HEK293 (cell line): ENCODE data around the gene KRAS.

Experiments used
- CTCF ChIA-PET: fragments of 350-600 bp; formaldehyde crosslinking; extraction: SDS; loops from one replicate; lab custom pipeline; 2021; ENCODE audit warnings: antibody characterized with exemption; lab: Yijun Ruan, JAX
- POLR2A ChIA-PET: fragments of 300-600 bp; formaldehyde crosslinking; extraction: SDS; loops from one replicate; lab custom pipeline; 2020; ENCODE audit warnings: antibody characterized with exemption, inconsistent platforms; lab: Yijun Ruan, JAX
- H3K27ac ChIP-seq: fragments of 200-500 bp; sonication (Bioruptor generic); 2 replicates; pipeline ENCODE4 v1.5.1; 2014; ENCODE audit warnings: low read depth, low read length, control low read depth, inconsistent platforms; ENCODE audit errors: extremely low read depth
- H3K36me3 ChIP-seq, 2 experiments: fragments of 200-500 bp in 1 of 2; sonication (Bioruptor generic) in 1 of 2; 1 replicate in 1 of 2; 2 replicates in 1 of 2; pipeline ENCODE4 v1.5.1; 2014 to 2017; ENCODE audit warnings: inconsistent platforms in 2 of 2, low read length in 2 of 2; ENCODE audit not compliant: control insufficient read depth in 2 of 2, insufficient read depth in 1 of 2
- H3K4me1 ChIP-seq: fragments of 200-500 bp; sonication (Bioruptor generic); 2 replicates; pipeline ENCODE4 v1.5.1; 2014; ENCODE audit warnings: mild to moderate bottlenecking, low read length, inconsistent platforms; ENCODE audit not compliant: control insufficient read depth, insufficient read depth
- H3K4me3 ChIP-seq: 2 replicates; pipeline ENCODE4 v1.5.1; 2011; ENCODE audit warnings: low read depth, mild to moderate bottlenecking, control low read depth, low read length, moderate library complexity
- H3K9me3 ChIP-seq: fragments of 200-500 bp; sonication (Bioruptor generic); 2 replicates; pipeline ENCODE4 v1.5.1; 2014; ENCODE audit warnings: low read depth, low read length, inconsistent platforms; ENCODE audit not compliant: control insufficient read depth, insufficient read depth
- EGR2 ChIP-seq: fragments of 450-650 bp; formaldehyde crosslinking; IDR thresholded peaks from 2 replicates; pipeline ENCODE4 v1.5.1; 2016; ENCODE audit warnings: low read depth, missing biosample characterization, missing genetic modification characterization
- GLIS2 ChIP-seq: fragments of 450-650 bp; formaldehyde crosslinking; IDR thresholded peaks from 2 replicates; pipeline ENCODE4 v1.5.1; 2016; ENCODE audit warnings: missing biosample characterization, missing genetic modification characterization
- KLF10 ChIP-seq: fragments of 450-650 bp; IDR thresholded peaks from 2 replicates; pipeline ENCODE4 v1.5.1; 2018; ENCODE audit warnings: missing biosample characterization, mild to moderate bottlenecking, missing genetic modification characterization
- KLF16 ChIP-seq: fragments of 450-650 bp; formaldehyde crosslinking; IDR thresholded peaks from 2 replicates; pipeline ENCODE4 v1.5.1; 2017; ENCODE audit warnings: missing biosample characterization, missing genetic modification characterization
- KLF7 ChIP-seq: fragments of 450-650 bp; formaldehyde crosslinking; IDR thresholded peaks from 2 replicates; pipeline ENCODE4 v1.5.1; 2016; ENCODE audit warnings: missing biosample characterization, missing genetic modification characterization, borderline replicate concordance
- SCRT1 ChIP-seq: fragments of 450-650 bp; formaldehyde crosslinking; IDR thresholded peaks from 2 replicates; pipeline ENCODE4 v1.5.1; 2016; ENCODE audit warnings: missing biosample characterization, missing genetic modification characterization, borderline replicate concordance
- SCRT2 ChIP-seq: fragments of 450-650 bp; formaldehyde crosslinking; IDR thresholded peaks from 2 replicates; pipeline ENCODE4 v1.5.1; 2016; ENCODE audit warnings: missing biosample characterization, missing genetic modification characterization
- SP2 ChIP-seq: fragments of 450-650 bp; formaldehyde crosslinking; IDR thresholded peaks from 2 replicates; pipeline ENCODE4 v1.5.1; 2016; ENCODE audit warnings: missing biosample characterization, missing genetic modification characterization
- ZBTB17 ChIP-seq: fragments of 450-650 bp; formaldehyde crosslinking; IDR thresholded peaks from 2 replicates; pipeline ENCODE4 v1.5.1; 2016; ENCODE audit warnings: missing biosample characterization, missing genetic modification characterization
- ZBTB7A ChIP-seq: fragments of 450-650 bp; formaldehyde crosslinking; IDR thresholded peaks from 2 replicates; pipeline ENCODE4 v1.5.1; 2016; ENCODE audit warnings: low read depth, missing biosample characterization, missing genetic modification characterization
- ZFP41 ChIP-seq: fragments of 450-650 bp; formaldehyde crosslinking; IDR thresholded peaks from 2 replicates; pipeline ENCODE4 v1.5.1; 2016; ENCODE audit warnings: missing biosample characterization, missing genetic modification characterization, borderline replicate concordance
- ZIC2 ChIP-seq: fragments of 450-650 bp; formaldehyde crosslinking; IDR thresholded peaks from 2 replicates; pipeline ENCODE4 v1.5.1; 2016; ENCODE audit warnings: missing biosample characterization, missing genetic modification characterization
- ZNF121 ChIP-seq: fragments of 450-650 bp; formaldehyde crosslinking; IDR thresholded peaks from 2 replicates; pipeline ENCODE4 v1.5.1; 2016; ENCODE audit warnings: missing biosample characterization, missing genetic modification characterization
- ZNF211 ChIP-seq: fragments of 450-650 bp; formaldehyde crosslinking; IDR thresholded peaks from 2 replicates; pipeline ENCODE4 v1.5.1; 2016; ENCODE audit warnings: low read depth, missing biosample characterization, missing genetic modification characterization
- ZNF366 ChIP-seq: fragments of 450-650 bp; formaldehyde crosslinking; conservative IDR thresholded peaks from 2 replicates; pipeline ENCODE4 v1.5.1; 2016; ENCODE audit warnings: missing biosample characterization, missing genetic modification characterization
- ZNF404 ChIP-seq: fragments of 450-650 bp; formaldehyde crosslinking; IDR thresholded peaks from 2 replicates; pipeline ENCODE4 v1.5.1; 2017; ENCODE audit warnings: missing biosample characterization, missing genetic modification characterization
- ZNF529 ChIP-seq: fragments of 450-650 bp; formaldehyde crosslinking; IDR thresholded peaks from 2 replicates; pipeline ENCODE4 v1.5.1; 2017; ENCODE audit warnings: missing genetic modification characterization, missing biosample characterization; ENCODE audit not compliant: insufficient replicate concordance
- ZNF600 ChIP-seq: fragments of 450-650 bp; formaldehyde crosslinking; IDR thresholded peaks from 2 replicates; pipeline ENCODE4 v1.5.1; 2016; ENCODE audit warnings: missing biosample characterization, missing genetic modification characterization
- ZNF837 ChIP-seq: fragments of 450-650 bp; formaldehyde crosslinking; IDR thresholded peaks from 2 replicates; pipeline ENCODE4 v1.5.1; 2016; ENCODE audit warnings: missing biosample characterization, missing genetic modification characterization
- ZXDB ChIP-seq: fragments of 450-650 bp; formaldehyde crosslinking; IDR thresholded peaks from 2 replicates; pipeline ENCODE4 v1.5.1; 2016; ENCODE audit warnings: missing biosample characterization, missing genetic modification characterization
- TF ChIP-seq, protein P1 (sequence below): fragments of 450-650 bp; formaldehyde crosslinking; IDR thresholded peaks from 2 replicates; pipeline ENCODE4 v1.5.1; 2016; ENCODE audit warnings: missing biosample characterization, missing genetic modification characterization
- TF ChIP-seq, protein P2 (sequence below): fragments of 450-650 bp; formaldehyde crosslinking; IDR thresholded peaks from 2 replicates; pipeline ENCODE4 v1.5.1; 2016; ENCODE audit warnings: missing biosample characterization, missing genetic modification characterization
- TF ChIP-seq, protein P3 (sequence below): fragments of 450-650 bp; formaldehyde crosslinking; IDR thresholded peaks from 2 replicates; pipeline ENCODE4 v1.5.1; 2016; ENCODE audit warnings: missing biosample characterization, missing genetic modification characterization
- TF ChIP-seq, protein P4 (sequence below): fragments of 450-650 bp; formaldehyde crosslinking; IDR thresholded peaks from 2 replicates; pipeline ENCODE4 v1.5.1; 2017; ENCODE audit warnings: missing biosample characterization, missing genetic modification characterization
- TF ChIP-seq, protein P5 (sequence below): fragments of 450-650 bp; formaldehyde crosslinking; IDR thresholded peaks from 2 replicates; pipeline ENCODE4 v1.5.1; 2016; ENCODE audit warnings: missing biosample characterization, missing genetic modification characterization, borderline replicate concordance

The KRAS gene

DNA sequence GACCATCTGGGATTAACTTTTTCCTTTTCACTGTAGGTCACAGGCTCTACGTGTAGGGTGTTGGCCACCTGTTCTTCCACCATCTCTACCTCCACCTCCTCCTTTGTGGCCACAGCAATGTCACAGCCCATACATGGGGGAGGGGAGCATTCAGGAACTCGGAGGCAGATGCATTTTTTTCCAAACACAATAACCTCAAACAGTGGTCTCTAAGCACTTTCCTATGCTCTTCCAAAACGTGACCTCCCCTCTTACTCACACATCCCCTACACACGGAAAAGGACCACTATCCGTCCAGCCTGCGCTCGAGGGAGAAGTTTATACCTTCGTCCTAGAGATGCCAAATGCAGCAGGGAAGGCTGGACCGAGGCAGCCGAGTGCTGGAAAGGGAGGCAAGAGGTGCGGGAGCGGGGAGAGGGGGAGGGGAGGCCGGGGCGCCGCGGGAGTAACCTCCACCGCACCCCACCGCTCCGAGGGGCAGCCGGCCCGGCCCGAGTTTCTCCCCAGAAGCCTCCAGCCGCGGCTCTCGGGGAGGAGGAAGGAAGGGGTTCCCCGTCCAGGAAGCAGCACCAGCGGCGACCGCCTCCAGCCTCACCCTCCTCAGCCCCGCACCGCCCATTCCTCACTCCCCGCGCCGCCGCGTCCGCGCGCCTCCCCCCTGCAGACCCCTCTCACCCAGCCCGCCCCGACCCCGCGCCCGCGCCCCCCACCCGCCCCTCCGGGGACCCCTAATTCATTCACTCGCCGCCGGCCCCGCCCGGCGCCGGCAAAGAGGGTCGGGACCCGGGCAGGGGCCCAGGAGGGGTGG lies 594 bp downstream of the KRAS start (continued):
- TF ChIP-seq, protein P1, sequence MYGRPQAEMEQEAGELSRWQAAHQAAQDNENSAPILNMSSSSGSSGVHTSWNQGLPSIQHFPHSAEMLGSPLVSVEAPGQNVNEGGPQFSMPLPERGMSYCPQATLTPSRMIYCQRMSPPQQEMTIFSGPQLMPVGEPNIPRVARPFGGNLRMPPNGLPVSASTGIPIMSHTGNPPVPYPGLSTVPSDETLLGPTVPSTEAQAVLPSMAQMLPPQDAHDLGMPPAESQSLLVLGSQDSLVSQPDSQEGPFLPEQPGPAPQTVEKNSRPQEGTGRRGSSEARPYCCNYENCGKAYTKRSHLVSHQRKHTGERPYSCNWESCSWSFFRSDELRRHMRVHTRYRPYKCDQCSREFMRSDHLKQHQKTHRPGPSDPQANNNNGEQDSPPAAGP (tag by site-specific recombination), result no peak
- TF ChIP-seq, protein P2, sequence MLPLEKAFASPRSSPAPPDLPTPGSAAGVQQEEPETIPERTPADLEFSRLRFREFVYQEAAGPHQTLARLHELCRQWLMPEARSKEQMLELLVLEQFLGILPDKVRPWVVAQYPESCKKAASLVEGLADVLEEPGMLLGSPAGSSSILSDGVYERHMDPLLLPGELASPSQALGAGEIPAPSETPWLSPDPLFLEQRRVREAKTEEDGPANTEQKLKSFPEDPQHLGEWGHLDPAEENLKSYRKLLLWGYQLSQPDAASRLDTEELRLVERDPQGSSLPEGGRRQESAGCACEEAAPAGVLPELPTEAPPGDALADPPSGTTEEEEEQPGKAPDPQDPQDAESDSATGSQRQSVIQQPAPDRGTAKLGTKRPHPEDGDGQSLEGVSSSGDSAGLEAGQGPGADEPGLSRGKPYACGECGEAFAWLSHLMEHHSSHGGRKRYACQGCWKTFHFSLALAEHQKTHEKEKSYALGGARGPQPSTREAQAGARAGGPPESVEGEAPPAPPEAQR (tag by site-specific recombination), result no peak
- TF ChIP-seq SCRT2 (tag by site-specific recombination) (peak; percentile 78), KLF16 (tag by site-specific recombination) (0 out of 2 replicates have a peak, but pooled peaks have one; percentile 15), SCRT1 (peak; percentile 53; the same call in 1 of the 2 replicates), ZNF529 (tag by site-specific recombination) (no peak), GLIS2 (tag by site-specific recombination) (peak; percentile 73), ZNF600 (0 out of 2 replicates have a peak, but pooled peaks have one; percentile 43), ZXDB (0 out of 2 replicates have a peak, but pooled peaks have one; percentile 45), ZNF121 (no peak), ZNF211 (tag by site-specific recombination) (no peak), ZBTB17 (tag by site-specific recombination) (0 out of 2 replicates have a peak, but pooled peaks have one; percentile 43), ZNF837 (no peak)
- TF ChIP-seq, protein P3, sequence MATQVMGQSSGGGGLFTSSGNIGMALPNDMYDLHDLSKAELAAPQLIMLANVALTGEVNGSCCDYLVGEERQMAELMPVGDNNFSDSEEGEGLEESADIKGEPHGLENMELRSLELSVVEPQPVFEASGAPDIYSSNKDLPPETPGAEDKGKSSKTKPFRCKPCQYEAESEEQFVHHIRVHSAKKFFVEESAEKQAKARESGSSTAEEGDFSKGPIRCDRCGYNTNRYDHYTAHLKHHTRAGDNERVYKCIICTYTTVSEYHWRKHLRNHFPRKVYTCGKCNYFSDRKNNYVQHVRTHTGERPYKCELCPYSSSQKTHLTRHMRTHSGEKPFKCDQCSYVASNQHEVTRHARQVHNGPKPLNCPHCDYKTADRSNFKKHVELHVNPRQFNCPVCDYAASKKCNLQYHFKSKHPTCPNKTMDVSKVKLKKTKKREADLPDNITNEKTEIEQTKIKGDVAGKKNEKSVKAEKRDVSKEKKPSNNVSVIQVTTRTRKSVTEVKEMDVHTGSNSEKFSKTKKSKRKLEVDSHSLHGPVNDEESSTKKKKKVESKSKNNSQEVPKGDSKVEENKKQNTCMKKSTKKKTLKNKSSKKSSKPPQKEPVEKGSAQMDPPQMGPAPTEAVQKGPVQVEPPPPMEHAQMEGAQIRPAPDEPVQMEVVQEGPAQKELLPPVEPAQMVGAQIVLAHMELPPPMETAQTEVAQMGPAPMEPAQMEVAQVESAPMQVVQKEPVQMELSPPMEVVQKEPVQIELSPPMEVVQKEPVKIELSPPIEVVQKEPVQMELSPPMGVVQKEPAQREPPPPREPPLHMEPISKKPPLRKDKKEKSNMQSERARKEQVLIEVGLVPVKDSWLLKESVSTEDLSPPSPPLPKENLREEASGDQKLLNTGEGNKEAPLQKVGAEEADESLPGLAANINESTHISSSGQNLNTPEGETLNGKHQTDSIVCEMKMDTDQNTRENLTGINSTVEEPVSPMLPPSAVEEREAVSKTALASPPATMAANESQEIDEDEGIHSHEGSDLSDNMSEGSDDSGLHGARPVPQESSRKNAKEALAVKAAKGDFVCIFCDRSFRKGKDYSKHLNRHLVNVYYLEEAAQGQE (tag by site-specific recombination), result peak; percentile 45

DNA sequence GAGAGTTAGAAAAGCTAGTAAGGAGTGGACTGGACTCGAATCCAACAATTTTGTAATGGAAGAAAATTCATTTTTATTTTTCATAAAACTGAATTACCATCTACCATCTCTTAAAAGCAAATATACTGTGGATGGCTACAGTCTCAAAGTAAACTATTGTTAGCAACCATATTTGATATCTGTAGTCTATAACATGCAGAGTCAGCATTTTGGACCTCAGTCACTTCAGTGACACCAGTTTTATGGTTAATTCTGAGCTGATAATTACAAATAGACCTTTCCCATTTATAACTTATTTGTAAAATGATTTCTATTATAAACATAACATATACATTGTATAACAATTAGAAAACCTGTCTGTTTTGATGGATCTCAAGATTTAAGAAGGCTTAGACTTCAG lies 2.0 kb downstream of the KRAS start:
- H3K4me3 ChIP-seq, result no peak overlapping the region
- peaks cover 5% of the 10 kb centered on the region; the same call in 1 of the 2 replicates for H3K4me1 ChIP-seq
- peaks cover 7 to 10% of the 10 kb centered on the region in 2 experiments for H3K36me3 ChIP-seq
- TF ChIP-seq KLF10 (no peak), ZIC2 (tag by site-specific recombination) (no peak), ZBTB7A (tag by site-specific recombination) (no peak), ZNF366 (tag by site-specific recombination) (no peak), ZFP41 (tag by site-specific recombination) (no peak), SP2 (tag by site-specific recombination) (no peak), ZNF404 (no peak), KLF7 (tag by site-specific recombination) (no peak), EGR2 (tag by site-specific recombination) (no peak)
- TF ChIP-seq, protein P4, sequence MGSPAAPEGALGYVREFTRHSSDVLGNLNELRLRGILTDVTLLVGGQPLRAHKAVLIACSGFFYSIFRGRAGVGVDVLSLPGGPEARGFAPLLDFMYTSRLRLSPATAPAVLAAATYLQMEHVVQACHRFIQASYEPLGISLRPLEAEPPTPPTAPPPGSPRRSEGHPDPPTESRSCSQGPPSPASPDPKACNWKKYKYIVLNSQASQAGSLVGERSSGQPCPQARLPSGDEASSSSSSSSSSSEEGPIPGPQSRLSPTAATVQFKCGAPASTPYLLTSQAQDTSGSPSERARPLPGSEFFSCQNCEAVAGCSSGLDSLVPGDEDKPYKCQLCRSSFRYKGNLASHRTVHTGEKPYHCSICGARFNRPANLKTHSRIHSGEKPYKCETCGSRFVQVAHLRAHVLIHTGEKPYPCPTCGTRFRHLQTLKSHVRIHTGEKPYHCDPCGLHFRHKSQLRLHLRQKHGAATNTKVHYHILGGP, result no peak
- TF ChIP-seq, protein P5, sequence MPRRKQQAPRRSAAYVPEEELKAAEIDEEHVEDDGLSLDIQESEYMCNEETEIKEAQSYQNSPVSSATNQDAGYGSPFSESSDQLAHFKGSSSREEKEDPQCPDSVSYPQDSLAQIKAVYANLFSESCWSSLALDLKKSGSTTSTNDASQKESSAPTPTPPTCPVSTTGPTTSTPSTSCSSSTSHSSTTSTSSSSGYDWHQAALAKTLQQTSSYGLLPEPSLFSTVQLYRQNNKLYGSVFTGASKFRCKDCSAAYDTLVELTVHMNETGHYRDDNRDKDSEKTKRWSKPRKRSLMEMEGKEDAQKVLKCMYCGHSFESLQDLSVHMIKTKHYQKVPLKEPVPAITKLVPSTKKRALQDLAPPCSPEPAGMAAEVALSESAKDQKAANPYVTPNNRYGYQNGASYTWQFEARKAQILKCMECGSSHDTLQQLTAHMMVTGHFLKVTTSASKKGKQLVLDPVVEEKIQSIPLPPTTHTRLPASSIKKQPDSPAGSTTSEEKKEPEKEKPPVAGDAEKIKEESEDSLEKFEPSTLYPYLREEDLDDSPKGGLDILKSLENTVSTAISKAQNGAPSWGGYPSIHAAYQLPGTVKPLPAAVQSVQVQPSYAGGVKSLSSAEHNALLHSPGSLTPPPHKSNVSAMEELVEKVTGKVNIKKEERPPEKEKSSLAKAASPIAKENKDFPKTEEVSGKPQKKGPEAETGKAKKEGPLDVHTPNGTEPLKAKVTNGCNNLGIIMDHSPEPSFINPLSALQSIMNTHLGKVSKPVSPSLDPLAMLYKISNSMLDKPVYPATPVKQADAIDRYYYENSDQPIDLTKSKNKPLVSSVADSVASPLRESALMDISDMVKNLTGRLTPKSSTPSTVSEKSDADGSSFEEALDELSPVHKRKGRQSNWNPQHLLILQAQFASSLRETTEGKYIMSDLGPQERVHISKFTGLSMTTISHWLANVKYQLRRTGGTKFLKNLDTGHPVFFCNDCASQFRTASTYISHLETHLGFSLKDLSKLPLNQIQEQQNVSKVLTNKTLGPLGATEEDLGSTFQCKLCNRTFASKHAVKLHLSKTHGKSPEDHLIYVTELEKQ (tag by site-specific recombination), result no peak
- H3K27ac ChIP-seq, result no peak overlapping the region
- CTCF ChIA-PET, result interaction anchor here (0.7 to 1.1 kb wide), 2 partner anchors 99 to 136 kb away, joined by 3 to 4 read pairs; no protein-coding TSS in a partner anchor
- POLR2A ChIA-PET, result no interaction called here
- H3K9me3 ChIP-seq, result no peaks in the 10 kb centered on the region
